ENCODE results near the gene VWA5B2. TPM values are rescaled to one million over a fixed set of nuclear protein-coding genes. Genes with fewer than 3 reads are reported as not detected.

VWA5B2 gene
- total and polyA plus RNA-seq, 2 experiments from 2014 or later, result 0.66 TPM; not detected in 1

- TF ChIP-seq ZNF462 (CRISPR knock-in tag; IDR thresholded peaks at IDR 0.05), result no peak
- TF ChIP-seq POLR2AphosphoS5 (IDR thresholded peaks at IDR 0.05; ENCODE audit: low read depth), result no peak
- TF ChIP-seq ETS1 (IDR thresholded peaks at IDR 0.05), result no peak
- no peak for TF ChIP-seq STAT1 (IDR thresholded peaks at IDR 0.05; ENCODE audit: unreplicated experiment)
- no peak for TF ChIP-seq CREB1 (CRISPR knock-in tag; IDR thresholded peaks at IDR 0.05; ENCODE audit: low read depth)
- no peak for TF ChIP-seq REST (IDR thresholded peaks at IDR 0.05; ENCODE audit: unreplicated experiment)
- no peak for TF ChIP-seq EZH2phosphoT487 (IDR thresholded peaks at IDR 0.05; ENCODE audit: unreplicated experiment)
- no peak for TF ChIP-seq JUNB (IDR thresholded peaks at IDR 0.05; ENCODE audit: unreplicated experiment)
- no peak for TF ChIP-seq ZNF114 (CRISPR knock-in tag; IDR thresholded peaks at IDR 0.05)
Measured at GRCh38 chr3:184200825-184201224, 28.6 kb upstream of the VWA5B2 start (continued).
